Heart left ventricle (tissue), 16 donors: ENCODE measurements around the gene HOXB1. TPM values are rescaled to one million over a fixed set of nuclear protein-coding genes. Genes with fewer than 3 reads are reported as not detected.

Experiments
- ATAC-seq, 4 donors: fragments of 200-7000 bp; cut with Tn5 transposase; one replicate each; pipeline ENCODE4 v1.9.1; 2020 to 2022; ENCODE audit warnings: moderate library complexity in 4 of 4, mild to moderate bottlenecking in 3 of 4, moderate number of reproducible peaks in 1 of 4
- DNase-seq, 5 donors: peaks; one replicate each; pipeline ENCODE4 v3.0.0-alpha.2; 2020
- H3K27ac ChIP-seq, 12 donors: fragments of 200-600 bp; sonication (generic) in 4 of 12; one replicate each; pipeline versions ENCODE4 v1.5.0 to v1.8.0; 2016 to 2022; ENCODE audit warnings: mild to moderate bottlenecking in 2 of 12
- H3K27me3 ChIP-seq, 9 donors: fragments of 200-600 bp; sonication (generic) in 2 of 9; one replicate each; pipeline versions ENCODE4 v1.5.1 to v1.8.0; 2016 to 2022; ENCODE audit warnings: mild to moderate bottlenecking in 3 of 9
- H3K36me3 ChIP-seq, 9 donors: fragments of 200-600 bp; sonication (generic) in 2 of 9; one replicate each; pipeline versions ENCODE4 v1.5.0 to v1.8.0; 2018 to 2022; ENCODE audit warnings: mild to moderate bottlenecking in 2 of 9
- H3K4me1 ChIP-seq, 12 donors: fragments of 200-600 bp; sonication (generic) in 4 of 12; one replicate each; pipeline versions ENCODE4 v1.5.0 to v1.8.0; 2016 to 2022; ENCODE audit warnings: mild to moderate bottlenecking in 3 of 12
- H3K4me3 ChIP-seq, 12 donors: fragments of 200-600 bp; sonication (generic) in 4 of 12; one replicate each; pipeline versions ENCODE4 v1.5.0 to v1.8.0; 2017 to 2022; ENCODE audit warnings: mild to moderate bottlenecking in 9 of 12, moderate library complexity in 4 of 12
- H3K9me3 ChIP-seq, 12 donors: fragments of 200-600 bp; sonication (generic) in 4 of 12; one replicate each; pipeline versions ENCODE4 v1.5.0 to v1.8.0; 2016 to 2022; ENCODE audit warnings: mild to moderate bottlenecking in 1 of 12
- CTCF ChIP-seq, 12 donors: fragments of 200-600 bp; sonication (generic) in 4 of 12; IDR thresholded peaks; one replicate each; pipeline versions ENCODE4 v1.5.0 to v1.8.0; 2018 to 2022; ENCODE audit warnings: antibody characterized with exemption in 12 of 12, mild to moderate bottlenecking in 5 of 12
- POLR2A ChIP-seq, 2 donors: fragments of 450-650 bp; IDR thresholded peaks; one replicate each; pipeline ENCODE4 v1.6.1; 2017; ENCODE audit warnings: antibody characterized with exemption in 2 of 2, mild to moderate bottlenecking in 2 of 2, moderate library complexity in 2 of 2
- WGBS, 4 donors: extraction: QIAGEN DNeasy Blood & Tissue Kit in 2 of 4; methylation state at CpG; one replicate each; pipeline versions ENCODE4 v1.1.5 to v1.1.7; 2013 to 2018; 5-methylcytosine and 5-hydroxymethylcytosine counted together
- intact Hi-C, 10 donors: fragments of 100-400 bp; cut with DNase I; formaldehyde crosslinking; loops; one replicate each; pipeline versions ENCODE4 v1.11.1 to v1.14.2; 2022
- polyA plus RNA-seq, 2 donors: library from polyadenylated mRNA; stranded (reverse); fragments of 200-250 nt; gene quantifications; one replicate each; pipeline ENCODE4 v1.2.3, GENCODE V29; 2013
- total RNA-seq, 9 donors: library from RNA; depleted of rRNA in 2 of 9; stranded (reverse); fragments of >200 nt in 2 of 9; fragmentation: NEBNext Ultra II Directional in 3 of 9; extraction: Animal tissue kit (Norgen Biotek cat#: 25700) in 3 of 9; gene quantifications; one replicate each; pipeline versions ENCODE4 v1.1.0 to v1.2.4, GENCODE V29; 2016 to 2023
- donor health status: ischemic (EF 13 %, LVEDD 7.1; RV severe dilation, severe dysfunction).
- donor health status: healthy with polysubstance abuse.
- donor health status: DM: no; HTN: yes; CAD: no.
- donor health status: DM: no; HTN: no; CAD: no.
- donor health status: ischemic (EF 25% LVEDD 6.9; RV normal size, moderate dysfunction).
- donor health status: ischemic (EF 25% LVEDD 5.7; RV mildly dilated, moderate dysfunction).
- donor health status: healthy.
- donor health status: DM: yes; HTN: yes; CAD: no.
- donor health status: ischemic (EF 35%, LVEDD 5.7; RV mildly dilated, moderate dysfunction).
- donor health status: nonischemic (EF 11% LVEDD 7.7; RV severe dilation, severe dysfunction).
- donor health status: DM: yes; HTN: yes; CAD: no.
- donor health status: PGD.
- donor health status: ischemic (EF 29% LVEDD 5.4; RV normal size, mild dysfunction).
- donor health status: nonischemic (EF 23%, LVEDD 6.1; RV moderate dilation, normal function).

Gene HOXB1
- total and polyA plus RNA-seq, 11 donors: not detected

GRCh38 chr17:48545539-48545938 is 14.7 kb upstream of the HOXB1 start:
- intact Hi-C loops: no loop called here
- peak overlapping the region in 5 of 12 donors; percentile 17 to 95 (median 69) for H3K4me3 ChIP-seq
- no peaks in the 10 kb centered on the region for H3K9me3 ChIP-seq
- TF ChIP-seq CTCF (IDR thresholded peaks at IDR 0.05) (no peak), POLR2A (IDR thresholded peaks at IDR 0.05) (no peak)
- WGBS, 4 donors: 85 to 97% (median 91%) methylated on average over 1 of the region's 1 CpG
- H3K27me3 ChIP-seq: peaks cover 0 to 97% (median 56%) of the 10 kb centered on the region in 9 donors
- peaks cover 0 to 6% (median 0%) of the 10 kb centered on the region in 9 donors for H3K36me3 ChIP-seq
- peak overlapping the region; percentile 1 to 94 (median 88) for H3K27ac ChIP-seq
- DNase-seq (no peak), ATAC-seq (no peak)
- peaks cover 0 to 45% (median 16%) of the 10 kb centered on the region in 12 donors for H3K4me1 ChIP-seq

DNA sequence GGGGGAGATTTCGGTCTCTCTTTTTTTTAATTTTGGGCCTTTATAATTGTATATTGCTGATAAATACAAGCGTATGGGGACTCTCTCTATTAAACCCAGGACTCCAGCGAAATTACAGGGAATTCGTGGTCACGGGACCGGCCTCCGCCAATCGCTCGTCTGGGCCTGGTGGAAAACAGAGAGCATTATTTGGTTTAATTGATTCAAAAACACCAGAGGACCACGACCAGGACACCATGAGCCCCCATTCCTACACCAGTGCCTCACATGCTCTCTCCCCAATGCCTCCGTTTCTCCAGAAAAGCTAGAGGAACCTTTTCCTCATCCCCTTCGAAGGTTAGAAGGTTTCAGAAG is 14.2 kb upstream of the HOXB1 start, which contains the start of gene HOXB2:
Gene HOXB2 (minus strand): TSS at position 88 of the 354 bp plus-strand sequence. CDS start 198 bp downstream, outside the sequence.
- no peak for TF ChIP-seq POLR2A (IDR thresholded peaks at IDR 0.05)
- no peak for TF ChIP-seq CTCF (IDR thresholded peaks at IDR 0.05)
- Histone ChIP-seq H3K9me3 (no peaks in the 10 kb centered on the region), H3K27me3 (peaks cover 0 to 97% (median 53%) of the 10 kb centered on the region in 9 donors), H3K36me3 (peaks cover 0 to 6% (median 0%) of the 10 kb centered on the region in 9 donors), H3K27ac (peak within 1 kb of the TSS; percentile 43 to 94 (median 88)), H3K4me3 (peak within 1 kb of the TSS; percentile 35 to 95 (median 67)), H3K4me1 (peaks cover 0 to 46% (median 16%) of the 10 kb centered on the region in 12 donors)
- intact Hi-C loops: no loop called here
- peak in 3 of 5 donors; percentile 52 to 64 (median 53) for DNase-seq
- ATAC-seq: peak in 1 of 4 donors; percentile 26
- 21 to 29% (median 25%) methylated on average over 12 of the region's 12 CpGs for WGBS, 4 donors

GRCh38 chr17:48544349-48545021 is 13.7 kb upstream of the HOXB1 start:
- peaks cover 0 to 2% (median 0%) of the 10 kb centered on the region in 9 donors for H3K36me3 ChIP-seq

More at GRCh38 chr17:48544349-48545021, 13.7 kb upstream of the HOXB1 start:
- peak; percentile 80 to 91 (median 87) for DNase-seq
- intact Hi-C loops: loop anchor here in 3 of 10 donors (5.0 kb wide), 1 partner anchor 33 kb away; the partner anchor contains the start of gene HOXB4 (in 3 of the 3)
- H3K27ac ChIP-seq: peak overlapping the region; percentile 43 to 94 (median 88)
- 2 to 6% (median 5%) methylated on average over 29 to 38 of the region's 38 CpGs for WGBS, 4 donors
- H3K4me3 ChIP-seq: peak overlapping the region; percentile 35 to 95 (median 67)
- TF ChIP-seq POLR2A (IDR thresholded peaks at IDR 0.05) (peak in 1 of 2 donors; percentile 39), CTCF (IDR thresholded peaks at IDR 0.05) (no peak)
- peak; percentile 26 to 69 (median 67) for ATAC-seq
- peaks cover 0 to 46% (median 16%) of the 10 kb centered on the region in 12 donors for H3K4me1 ChIP-seq
- H3K9me3 ChIP-seq: no peaks in the 10 kb centered on the region
- H3K27me3 ChIP-seq: peaks cover 0 to 96% (median 52%) of the 10 kb centered on the region in 9 donors
